Measurements from ENCODE around the gene PLAC8. TPM values are rescaled to one million over a fixed set of nuclear protein-coding genes. Genes with fewer than 3 reads are reported as not detected.
"Not testable (repeated sequence)": the region's sequence is repeated elsewhere in the genome, so short reads cannot be mapped to it uniquely, and the experiment has no call there.

Gene PLAC8
- total RNA-seq, 4 donors from 2014 or later = 0.39 to 0.88 TPM; not detected in 2

GRCh38 chr4:83149865-83150652 lies 35.5 kb upstream of the PLAC8 start:
- TF ChIP-seq CTCF (IDR thresholded peaks at IDR 0.05) (no peak), POLR2A (IDR thresholded peaks at IDR 0.05) (no peak)
- H3K4me3 ChIP-seq (ENCODE audit: low read depth, poor library complexity, severe bottlenecking) = no peak overlapping the region
- intact Hi-C loops (cut with DNase I; ENCODE audit: low total_unique reads) = no loop called here
- 44 to 50% methylated on average over 11 of the region's 11 CpGs for WGBS, 2 donors
- DNase-seq (ENCODE audit: low spot score in 2 of 2) = no peak

GRCh38 chr4:83146841-83147240 lies 32.3 kb upstream of the PLAC8 start:
- TF ChIP-seq CTCF (IDR thresholded peaks at IDR 0.05) = no peak
- TF ChIP-seq POLR2A (IDR thresholded peaks at IDR 0.05) = no peak
- H3K4me3 ChIP-seq (ENCODE audit: low read depth, poor library complexity, severe bottlenecking) = no peak overlapping the region
- WGBS, 2 donors = 87 to 91% methylated on average over 2 of the region's 2 CpGs
- intact Hi-C loops (cut with DNase I; ENCODE audit: low total_unique reads) = no loop called here
- no peak for DNase-seq (ENCODE audit: low spot score in 2 of 2)

DNA sequence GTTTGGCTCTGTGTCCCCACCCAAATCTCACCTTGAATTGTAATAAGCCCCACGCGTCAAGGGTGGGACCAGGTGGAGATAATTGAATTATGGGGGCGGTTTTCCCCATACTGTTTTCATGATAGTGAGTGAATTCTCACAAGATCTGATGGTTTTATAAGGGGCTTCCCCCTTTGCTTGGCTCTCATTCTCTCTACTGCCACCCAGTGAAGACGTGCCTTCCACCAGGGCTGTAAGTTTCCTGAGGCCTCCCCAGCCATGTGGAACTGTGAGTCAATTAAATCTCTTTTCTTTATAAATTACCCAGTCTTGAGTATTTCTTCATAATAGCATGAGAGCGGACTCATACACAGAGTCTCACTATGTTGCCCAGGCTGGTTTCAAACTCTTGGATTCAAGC lies 31.2 kb upstream of the PLAC8 start:
- 82 to 91% methylated on average over 5 of the region's 5 CpGs for WGBS, 2 donors
- intact Hi-C loops (cut with DNase I; ENCODE audit: low total_unique reads); H3K4me3 ChIP-seq (ENCODE audit: low read depth, poor library complexity, severe bottlenecking); DNase-seq (ENCODE audit: low spot score in 2 of 2): not testable (repeated sequence)

GRCh38 chr4:83139514-83140156 lies 25.1 kb upstream of the PLAC8 start:
- 86 to 89% methylated on average over 3 of the region's 3 CpGs for WGBS, 2 donors
- TF ChIP-seq CTCF (IDR thresholded peaks at IDR 0.05) (no peak), POLR2A (IDR thresholded peaks at IDR 0.05) (no peak)

DNA sequence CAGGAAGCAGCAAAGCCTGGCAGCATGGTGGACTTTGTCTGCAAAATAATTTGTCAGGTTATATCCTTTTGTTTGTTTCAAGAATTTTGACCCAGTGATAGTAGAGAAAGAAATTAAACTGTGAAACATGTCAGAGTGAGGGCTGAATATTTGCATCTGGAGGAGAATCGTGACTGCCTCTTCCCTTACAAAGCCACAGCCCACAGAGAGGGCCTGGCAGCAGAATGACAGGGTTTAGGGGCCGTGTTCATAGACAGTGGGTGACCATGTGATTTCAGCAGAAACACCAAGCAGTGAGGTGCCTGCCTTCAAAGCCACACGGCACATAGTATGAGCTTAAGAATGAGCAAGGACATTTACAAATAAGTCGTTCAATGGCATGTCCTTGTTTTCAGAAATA lies 24.4 kb upstream of the PLAC8 start:
- WGBS, 2 donors = 70 to 83% methylated on average over 4 of the region's 4 CpGs
- no peak overlapping the region for H3K4me3 ChIP-seq (ENCODE audit: low read depth, poor library complexity, severe bottlenecking)
- no peak for DNase-seq (ENCODE audit: low spot score in 2 of 2)
- intact Hi-C loops (cut with DNase I; ENCODE audit: low total_unique reads) = no loop called here
- TF ChIP-seq CTCF (IDR thresholded peaks at IDR 0.05) (no peak), POLR2A (IDR thresholded peaks at IDR 0.05) (no peak)

More at GRCh38 chr4:83139514-83140156, 25.1 kb upstream of the PLAC8 start:
- H3K4me3 ChIP-seq (ENCODE audit: low read depth, poor library complexity, severe bottlenecking) = no peak overlapping the region
- intact Hi-C loops (cut with DNase I; ENCODE audit: low total_unique reads) = no loop called here
- DNase-seq (ENCODE audit: low spot score in 2 of 2) = no peak

DNA sequence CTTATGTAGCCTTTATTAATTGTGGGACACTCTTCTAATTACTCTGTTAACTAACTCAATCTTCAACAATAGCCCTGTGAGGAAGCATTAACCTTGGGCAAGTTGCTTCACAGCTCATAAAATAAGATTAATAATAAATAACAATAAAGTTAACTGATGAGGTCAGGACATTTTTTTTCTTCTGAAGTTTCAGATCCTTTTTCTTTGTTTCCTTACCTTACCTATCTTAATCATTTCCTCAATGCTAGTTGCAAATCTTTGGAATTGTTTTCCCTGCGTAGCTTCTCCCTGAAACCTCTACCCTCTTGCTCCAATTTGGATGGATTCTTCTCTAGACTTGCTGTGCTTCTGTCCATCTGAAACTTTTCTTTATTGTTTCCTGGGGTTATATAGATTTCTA lies 17.5 kb upstream of the PLAC8 start:
- no peak for TF ChIP-seq CTCF (IDR thresholded peaks at IDR 0.05)
- no peak for TF ChIP-seq POLR2A (IDR thresholded peaks at IDR 0.05)
- no peak overlapping the region for H3K4me3 ChIP-seq (ENCODE audit: low read depth, poor library complexity, severe bottlenecking)
- intact Hi-C loops (cut with DNase I; ENCODE audit: low total_unique reads) = no loop called here
- 78 to 79% methylated on average over 1 of the region's 1 CpG for whole genome bisulfite sequencing, 2 donors
- DNase-seq (ENCODE audit: low spot score in 2 of 2) = no peak
